Prostate gland (tissue), 2 donors: ENCODE measurements around the gene ZNF223. TPM values are rescaled to one million over a fixed set of nuclear protein-coding genes. Genes with fewer than 3 reads are reported as not detected.
A peak's percentile ranks its signal among the peaks of the same experiment; 100 is the strongest.

Experiments
- DNase-seq: peaks from one replicate; pipeline ENCODE4 v3.0.0-alpha.2; 2019; ENCODE audit warnings: low spot score
- H3K27ac ChIP-seq, 2 donors: fragments of 200-600 bp; sonication (generic); 2 replicates each; pipeline ENCODE4 v1.5.1; 2017 to 2019
- H3K27me3 ChIP-seq: fragments of 200-600 bp; sonication (generic); replicated peaks from 2 replicates; pipeline ENCODE4 v1.5.1; 2019; ENCODE audit not compliant: insufficient read depth
- H3K36me3 ChIP-seq, 2 donors: fragments of 200-600 bp; sonication (generic); 1 replicate in 1 of 2; 2 replicates in 1 of 2; pipeline versions ENCODE4 v1.5.1 to v1.8.1; 2017 to 2019
- H3K4me1 ChIP-seq: fragments of 200-600 bp; sonication (generic); replicated peaks from 2 replicates; pipeline ENCODE4 v1.5.1; 2019
- H3K4me3 ChIP-seq, 2 donors: fragments of 200-600 bp; sonication (generic); 2 replicates each; pipeline ENCODE4 v1.5.1; 2017 to 2019
- H3K9me3 ChIP-seq: fragments of 200-600 bp; sonication (generic); 2 replicates; pipeline ENCODE4 v1.5.1; 2017
- POLR2A ChIP-seq: fragments of 450-650 bp; IDR thresholded peaks from one replicate; pipeline ENCODE4 v1.6.1; 2016; ENCODE audit warnings: antibody characterized with exemption, mild to moderate bottlenecking
- POLR2AphosphoS5 ChIP-seq: sonication (generic); formaldehyde crosslinking; IDR thresholded peaks from one replicate; pipeline ENCODE4 v1.6.1; 2017; ENCODE audit warnings: antibody characterized with exemption
- WGBS: methylation state at CpG from one replicate; pipeline ENCODE4 v1.1.5; 2018; 5-methylcytosine and 5-hydroxymethylcytosine counted together
- intact Hi-C: fragments of 100-400 bp; cut with DNase I; formaldehyde crosslinking; loops from one replicate; pipeline ENCODE4 v1.14.2; 2022
- total RNA-seq, 2 donors: library from RNA; depleted of rRNA; stranded (reverse); fragments of >200 nt; gene quantifications; one replicate each; pipeline ENCODE4 v1.1.0, GENCODE V29; 2016
- TF ChIP-seq, protein P1 (sequence below), 4 experiments: fragments of 200-600 bp in 2 of 4; fragments of 450-650 bp in 2 of 4; sonication (generic) in 2 of 4; IDR thresholded peaks; 1 replicate in 3 of 4; 2 replicates in 1 of 4; pipeline ENCODE4 v1.5.1; 2016 to 2019; ENCODE audit warnings: antibody characterized with exemption in 4 of 4, mild to moderate bottlenecking in 2 of 4, moderate library complexity in 2 of 4

ZNF223 gene
- 10 to 100 TPM in 1 of 2 donors, 1 to 10 TPM in 1; 9.1 to 10.6 TPM for total RNA-seq

DNA sequence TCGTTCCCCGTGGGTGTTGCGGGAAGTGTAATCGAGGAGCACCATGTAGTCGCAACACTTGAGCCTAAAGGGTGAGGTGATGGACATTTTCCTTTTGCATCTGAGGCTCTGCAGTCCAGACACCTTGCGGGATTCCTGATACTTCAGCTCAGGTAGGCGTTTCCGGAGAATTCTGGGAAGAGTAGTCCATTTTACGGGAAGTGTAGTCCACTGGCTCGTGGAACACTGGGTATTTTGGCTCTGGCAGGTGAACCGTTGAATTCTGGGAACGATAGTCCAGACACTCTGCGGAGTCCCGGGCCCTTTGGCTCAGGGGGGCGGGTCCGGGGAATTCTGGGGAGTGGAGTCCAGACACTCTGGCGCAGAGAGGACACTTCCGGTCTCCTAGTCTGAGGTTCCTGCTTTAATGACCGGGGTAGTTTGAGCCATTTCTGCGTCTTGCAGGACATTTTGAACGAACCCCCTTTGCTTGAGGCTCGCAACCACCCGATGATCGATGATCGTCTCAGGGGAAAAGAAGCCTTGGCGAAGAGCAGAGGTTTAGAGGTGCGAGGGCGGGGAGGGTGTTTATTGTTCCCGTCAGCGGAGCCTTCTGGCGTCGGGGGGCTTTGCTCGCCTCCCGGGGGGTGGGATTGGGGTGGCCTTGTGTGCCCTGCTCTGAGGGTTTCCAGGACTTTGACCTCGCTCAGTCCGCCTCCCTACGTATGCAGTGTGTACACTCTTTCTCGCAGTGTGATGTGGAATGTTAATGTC lies at the start of gene ZNF223:
Gene ZNF223 (plus strand): TSS at position 387 of the 753 bp plus-strand sequence. CDS start 3,141 bp downstream, outside the sequence.
- no peaks in the 10 kb centered on the region for H3K4me1 ChIP-seq
- peak within 1 kb of the TSS; percentile 75 to 77 for H3K27ac ChIP-seq
- no peaks in the 10 kb centered on the region for H3K36me3 ChIP-seq
- H3K4me3 ChIP-seq = peak within 1 kb of the TSS; percentile 67 to 82
- H3K9me3 ChIP-seq = no peaks in the 10 kb centered on the region
- H3K27me3 ChIP-seq = no peaks in the 10 kb centered on the region
- intact Hi-C loops = loop anchor here (2.0 to 5.0 kb wide), 2 partner anchors 59 to 155 kb away; no protein-coding TSS in a partner anchor
- peak; percentile 97 for DNase-seq
- WGBS = 1% methylated on average over 38 of the region's 38 CpGs
- TF ChIP-seq POLR2A = no peak
- TF ChIP-seq, protein P1, sequence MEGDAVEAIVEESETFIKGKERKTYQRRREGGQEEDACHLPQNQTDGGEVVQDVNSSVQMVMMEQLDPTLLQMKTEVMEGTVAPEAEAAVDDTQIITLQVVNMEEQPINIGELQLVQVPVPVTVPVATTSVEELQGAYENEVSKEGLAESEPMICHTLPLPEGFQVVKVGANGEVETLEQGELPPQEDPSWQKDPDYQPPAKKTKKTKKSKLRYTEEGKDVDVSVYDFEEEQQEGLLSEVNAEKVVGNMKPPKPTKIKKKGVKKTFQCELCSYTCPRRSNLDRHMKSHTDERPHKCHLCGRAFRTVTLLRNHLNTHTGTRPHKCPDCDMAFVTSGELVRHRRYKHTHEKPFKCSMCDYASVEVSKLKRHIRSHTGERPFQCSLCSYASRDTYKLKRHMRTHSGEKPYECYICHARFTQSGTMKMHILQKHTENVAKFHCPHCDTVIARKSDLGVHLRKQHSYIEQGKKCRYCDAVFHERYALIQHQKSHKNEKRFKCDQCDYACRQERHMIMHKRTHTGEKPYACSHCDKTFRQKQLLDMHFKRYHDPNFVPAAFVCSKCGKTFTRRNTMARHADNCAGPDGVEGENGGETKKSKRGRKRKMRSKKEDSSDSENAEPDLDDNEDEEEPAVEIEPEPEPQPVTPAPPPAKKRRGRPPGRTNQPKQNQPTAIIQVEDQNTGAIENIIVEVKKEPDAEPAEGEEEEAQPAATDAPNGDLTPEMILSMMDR (IDR thresholded peaks at IDR 0.05) = peak in 1 of 4 experiments; percentile 8
- peak; percentile 98 for TF ChIP-seq POLR2AphosphoS5

DNA sequence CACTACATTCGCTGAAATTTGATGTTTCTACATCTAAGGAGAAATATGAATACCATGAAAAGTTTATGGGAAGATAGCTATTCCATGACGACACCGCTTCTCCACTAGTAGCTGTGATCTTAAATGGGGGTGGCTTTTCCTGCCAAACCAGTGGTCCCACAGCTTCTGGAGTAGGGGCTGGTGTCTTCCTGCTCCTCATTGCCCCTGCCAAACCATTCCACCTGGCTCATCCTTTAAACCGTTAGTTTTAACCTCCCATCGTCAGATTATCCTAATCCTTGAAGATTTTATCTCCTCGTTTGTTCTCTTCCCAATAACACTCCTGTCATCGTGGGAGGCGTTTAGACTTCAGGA lies 49.6 kb upstream of the ZNF223 start:
- TF ChIP-seq POLR2A (no peak), POLR2AphosphoS5 (no peak)
- TF ChIP-seq, protein P1 (IDR thresholded peaks at IDR 0.05) = no peak
- Histone ChIP-seq H3K4me3 (peak overlapping the region; percentile 61 to 64), H3K36me3 (peaks cover 0 to 3% of the 10 kb centered on the region in 2 donors), H3K9me3 (no peaks in the 10 kb centered on the region), H3K27ac (peak overlapping the region in 1 of 2 donors; percentile 67), H3K4me1 (no peaks in the 10 kb centered on the region), H3K27me3 (no peaks in the 10 kb centered on the region)
- intact Hi-C loops = loop anchor here (10.0 kb wide), 1 partner anchor 93 kb away; the partner anchor contains the start of gene ZNF224
- no peak for DNase-seq
- 7% methylated on average over 8 of the region's 8 CpGs for WGBS

DNA sequence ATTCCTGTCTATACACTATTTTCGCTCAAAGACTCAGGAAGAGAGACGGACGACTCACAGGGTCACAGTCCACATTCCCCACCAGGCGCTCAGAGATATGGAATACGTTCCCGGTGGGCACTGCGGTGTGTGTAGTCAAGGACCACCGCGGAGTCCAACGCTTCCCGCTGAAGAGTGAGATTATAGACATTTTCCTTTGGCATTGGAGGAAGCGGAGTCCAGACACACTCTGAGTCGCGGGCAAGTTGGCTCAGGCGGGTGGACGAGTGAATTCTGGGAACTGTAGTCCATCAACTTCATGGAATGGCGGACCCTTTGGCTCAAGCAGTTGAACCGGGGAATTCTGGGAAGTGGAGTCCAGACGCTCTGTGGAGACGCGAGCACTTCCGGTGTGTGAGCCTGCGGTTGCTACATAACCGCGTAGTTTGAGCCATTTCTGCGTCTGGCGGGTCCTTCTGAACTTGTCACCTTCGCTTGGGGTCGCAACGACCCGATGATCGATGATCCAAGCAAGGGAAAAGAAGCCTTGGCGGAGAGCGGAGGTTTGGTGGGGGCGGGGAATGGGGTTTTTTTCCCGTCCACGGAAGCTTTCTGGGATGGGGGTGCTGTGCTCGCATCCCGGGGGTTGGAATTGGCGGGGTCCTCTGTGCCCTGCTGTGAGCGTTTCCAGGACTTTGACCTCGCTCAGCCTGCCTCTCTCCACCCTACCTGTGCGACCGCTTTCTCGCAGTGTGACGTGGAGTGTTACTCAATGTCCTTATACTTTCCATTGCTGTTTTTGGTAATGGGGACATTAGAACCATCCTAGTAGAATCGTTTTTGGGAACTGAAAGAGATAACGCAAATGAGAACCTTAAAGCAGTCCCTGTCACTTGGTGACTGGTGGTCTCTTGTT lies 49.0 kb upstream of the ZNF223 start, which contains the start of gene ZNF230:
Gene ZNF230 (plus strand): TSS at position 392 of the 895 bp plus-strand sequence. CDS start 4,122 bp downstream, outside the sequence.
- DNase-seq = peak; percentile 95
- Histone ChIP-seq H3K4me1 (no peaks in the 10 kb centered on the region), H3K4me3 (peak within 1 kb of the TSS; percentile 61 to 64), H3K36me3 (peaks cover 0 to 9% of the 10 kb centered on the region in 2 donors), H3K27me3 (no peaks in the 10 kb centered on the region), H3K9me3 (no peaks in the 10 kb centered on the region), H3K27ac (peak within 1 kb of the TSS; percentile 66 to 67)
- under 1% methylated on average over 48 of the region's 48 CpGs for WGBS
- TF ChIP-seq POLR2A (peak; percentile 20), POLR2AphosphoS5 (peak; percentile 96)
- TF ChIP-seq, protein P1 (IDR thresholded peaks at IDR 0.05) = no peak
- intact Hi-C loops = loop anchor here (10.0 kb wide), 1 partner anchor 92 kb away; the partner anchor contains the start of gene ZNF224

DNA sequence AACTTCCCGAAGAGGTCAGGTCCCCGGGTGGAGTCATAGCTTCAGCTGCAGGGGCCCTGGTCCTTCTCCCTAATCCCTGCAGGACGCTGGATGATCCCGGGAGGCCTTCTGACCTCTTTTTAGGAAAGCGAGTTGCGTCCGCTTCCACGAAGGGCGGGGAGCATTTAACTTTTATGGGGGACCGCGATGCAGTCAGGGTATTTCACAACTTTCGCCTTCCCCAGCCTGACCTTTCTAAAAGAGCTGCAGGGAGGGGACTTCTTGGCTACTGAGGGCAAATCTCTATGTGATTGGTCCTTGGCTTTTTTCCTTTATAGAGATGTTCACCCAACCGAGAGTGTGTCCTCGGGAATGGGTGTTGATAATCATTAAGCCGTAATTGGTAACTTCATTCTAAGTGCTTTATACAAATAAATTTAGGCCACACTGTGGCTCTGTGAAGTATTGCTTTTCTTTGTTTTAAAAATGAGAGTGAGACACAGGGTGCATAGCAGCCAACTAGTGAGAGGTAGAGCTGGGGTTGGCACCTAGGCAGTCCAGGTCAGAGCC lies 48.3 kb upstream of the ZNF223 start:
- TF ChIP-seq POLR2AphosphoS5 (no peak), POLR2A (no peak)
- peak overlapping the region; percentile 66 to 67 for H3K27ac ChIP-seq
- no peaks in the 10 kb centered on the region for H3K9me3 ChIP-seq
- peaks cover 0 to 17% of the 10 kb centered on the region in 2 donors for H3K36me3 ChIP-seq
- H3K4me1 ChIP-seq = no peaks in the 10 kb centered on the region
- H3K4me3 ChIP-seq = peak overlapping the region; percentile 61 to 64
- DNase-seq = no peak
- intact Hi-C loops = loop anchor here (10.0 kb wide), 1 partner anchor 91 kb away; the partner anchor contains the start of gene ZNF224
- no peaks in the 10 kb centered on the region for H3K27me3 ChIP-seq
- 4% methylated on average over 15 of the region's 15 CpGs for WGBS
